A549 (cell line): Measurements from ENCODE around the gene TRERF1. TPM values are rescaled to one million over a fixed set of nuclear protein-coding genes. Genes with fewer than 3 reads are reported as not detected.
"Not testable (repeated sequence)": the region's sequence is repeated elsewhere in the genome, so short reads cannot be mapped to it uniquely, and the experiment has no call there.

Experiments used
- ATAC-seq, 2 experiments: fragments of 200-7000 bp in 1 of 2; fragments of >200 bp in 1 of 2; cut with Nextera tagmentation in 1 of 2; cut with Tn5 transposase in 1 of 2; 3 replicates each; pipeline versions ENCODE4 v1.8.0 to v1.9.1; 2018 to 2020; ENCODE audit warnings: mild to moderate bottlenecking in 1 of 2, moderate library complexity in 1 of 2
- CTCF ChIA-PET: fragments of 300-600 bp; sonication (Branson Sonifier 250); formaldehyde crosslinking; extraction: SDS; loops from one replicate; lab custom pipeline; 2021; ENCODE audit warnings: antibody characterized with exemption, inconsistent platforms; lab: Yijun Ruan, JAX
- POLR2A ChIA-PET: fragments of 350-600 bp; formaldehyde crosslinking; extraction: SDS; loops from one replicate; lab custom pipeline; 2021; ENCODE audit warnings: antibody characterized with exemption, inconsistent platforms; lab: Yijun Ruan, JAX
- DNase-seq, 2 experiments: peaks; one replicate each; pipeline versions ENCODE4 v3.0.0 to v3.0.0-alpha.2; 2011 to 2016; ENCODE audit warnings: low read depth in 1 of 2, low spot score in 1 of 2
- FAIRE-seq: peaks from 2 replicates; lab custom pipeline; 2011; peaks lifted over from hg19 to GRCh38; lab: Jason Lieb, UNC
- H3K27ac ChIP-seq, 2 experiments: fragments of >200 bp; sonication (Bioruptor Twin); formaldehyde crosslinking; 3 replicates each; pipeline ENCODE4 v1.5.1; 2016 to 2017
- H3K4me1 ChIP-seq: fragments of >200 bp; sonication (Bioruptor Twin); formaldehyde crosslinking; 3 replicates; pipeline ENCODE4 v1.6.1; 2016
- H3K4me2 ChIP-seq: fragments of >200 bp; sonication (Bioruptor Twin); formaldehyde crosslinking; 3 replicates; pipeline ENCODE4 v1.6.1; 2016
- H3K4me3 ChIP-seq: fragments of >200 bp; sonication (Bioruptor Twin); formaldehyde crosslinking; 3 replicates; pipeline ENCODE4 v1.5.1; 2016
- H3K9me3 ChIP-seq: fragments of >200 bp; sonication (Bioruptor Twin); formaldehyde crosslinking; 3 replicates; pipeline ENCODE4 v1.6.1; 2016
- ATOH8 ChIP-seq: fragments of 250-450 bp; sonication (Bioruptor Pico); IDR thresholded peaks from 2 replicates; pipeline ENCODE4 v1.5.0; 2020; ENCODE audit warnings: low read depth, mild to moderate bottlenecking, moderate library complexity
- BCL3 ChIP-seq: fragments of >200 bp; sonication (Bioruptor Twin); formaldehyde crosslinking; IDR thresholded peaks from 3 replicates; pipeline ENCODE4 v1.6.1; 2016
- CBX8 ChIP-seq: fragments of 200-600 bp; sonication (generic); IDR thresholded peaks from 2 replicates; pipeline ENCODE4 v1.6.1; 2016
- CEBPB ChIP-seq, 2 experiments: fragments of >200 bp in 1 of 2; sonication (Bioruptor Twin) in 1 of 2; formaldehyde crosslinking in 1 of 2; IDR thresholded peaks; 2 replicates each; pipeline ENCODE4 v1.6.1; 2012 to 2016
- CHD4 ChIP-seq: fragments of 200-600 bp; sonication (generic); IDR thresholded peaks from 2 replicates; pipeline ENCODE4 v1.6.1; 2016; ENCODE audit warnings: antibody characterized with exemption, mild to moderate bottlenecking, borderline replicate concordance
- E2F6 ChIP-seq: IDR thresholded peaks from 2 replicates; pipeline ENCODE4 v1.6.1; 2012; ENCODE audit warnings: low read depth, borderline replicate concordance
- EHMT2 ChIP-seq: fragments of 200-600 bp; sonication (generic); IDR thresholded peaks from 2 replicates; pipeline ENCODE4 v1.6.1; 2016; ENCODE audit warnings: antibody characterized with exemption, low read depth, mild to moderate bottlenecking, moderate library complexity
- ELK1 ChIP-seq: fragments of 150-350 bp; IDR thresholded peaks from 2 replicates; pipeline ENCODE4 v1.6.1; 2014; ENCODE audit warnings: low read depth, mild to moderate bottlenecking, low read length
- GATA3 ChIP-seq: IDR thresholded peaks from 2 replicates; pipeline ENCODE4 v1.6.1; 2012; ENCODE audit warnings: borderline replicate concordance
- HOXB5 ChIP-seq: fragments of 250-450 bp; sonication (Bioruptor Pico); IDR thresholded peaks from 2 replicates; pipeline ENCODE4 v1.5.0; 2020; ENCODE audit warnings: mild to moderate bottlenecking, moderate library complexity
- KDM1A ChIP-seq: fragments of 200-600 bp; sonication (generic); IDR thresholded peaks from 2 replicates; pipeline ENCODE4 v1.6.1; 2016; ENCODE audit warnings: low read depth, mild to moderate bottlenecking
- MAX ChIP-seq: IDR thresholded peaks from 2 replicates; pipeline ENCODE4 v1.6.1; 2012
- NFE2L2 ChIP-seq: fragments of 150-350 bp; conservative IDR thresholded peaks from 2 replicates; pipeline ENCODE4 v1.6.1; 2014; ENCODE audit warnings: low read length
- RARB ChIP-seq: fragments of 250-450 bp; sonication (Bioruptor Pico); IDR thresholded peaks from 2 replicates; pipeline ENCODE4 v1.8.0; 2021; ENCODE audit warnings: mild to moderate bottlenecking, moderate library complexity
- RNF2 ChIP-seq: fragments of 200-600 bp; sonication (generic); IDR thresholded peaks from 2 replicates; pipeline ENCODE4 v1.6.1; 2016; ENCODE audit warnings: low read depth, mild to moderate bottlenecking, antibody characterized with exemption, moderate library complexity, borderline replicate concordance
- SMC3 ChIP-seq: fragments of >200 bp; sonication (Bioruptor Twin); formaldehyde crosslinking; IDR thresholded peaks from 3 replicates; pipeline ENCODE4 v1.6.1; 2018; ENCODE audit warnings: inconsistent platforms
- USF2 ChIP-seq: fragments of 450-650 bp; IDR thresholded peaks from 2 replicates; pipeline ENCODE4 v1.6.1; 2014; ENCODE audit warnings: antibody characterized with exemption
- WGBS: methylation state at CpG from one replicate; pipeline ENCODE4 v1.1.6; 2017; ENCODE audit errors: missing lambda C conversion rate; 5-methylcytosine and 5-hydroxymethylcytosine counted together
- polyA plus RNA-seq, 4 experiments: library from polyadenylated mRNA; depleted of rRNA in 3 of 4; stranded (reverse); fragments of >200 nt; fragmentation: RNase III in 1 of 4; extraction: RNeasy Plus Mini Kit Qiagen cat#74134 plus additional on column Dnase treatment in 1 of 4; gene quantifications; 2 replicates in 3 of 4; 3 replicates in 1 of 4; pipeline ENCODE4 v1.2.3, GENCODE V29; 2011 to 2017

The TRERF1 gene
- polyA plus RNA-seq, 2 of the 4 experiments (the other 2 are of a cell fraction): 2.4 to 3.5 TPM

- 6% methylated on average over 5 of the region's 5 CpGs for WGBS
- peak overlapping the region; percentile 92 to 97 for H3K27ac ChIP-seq
- FAIRE-seq: no peak
- peak overlapping the region; percentile 97 for H3K4me2 ChIP-seq
- H3K4me3 ChIP-seq: peak overlapping the region; percentile 88
- ChIA-PET POLR2A (interaction anchor here (0.6 to 2.1 kb wide), 5 partner anchors 13 to 568 kb away, joined by 3 to 7 read pairs (median 3); no protein-coding TSS in a partner anchor), CTCF (interaction anchor here (1.2 to 5.8 kb wide), 4 partner anchors 13 to 331 kb away, joined by 5 to 62 read pairs (median 6); no protein-coding TSS in a partner anchor)
- TF ChIP-seq GATA3 (no peak), CHD4 (no peak)
- no peak for ATAC-seq
- no peak for DNase-seq
- no peaks in the 10 kb centered on the region for H3K9me3 ChIP-seq
- peaks cover 32% of the 10 kb centered on the region; the same call in 2 of the 3 replicates for H3K4me1 ChIP-seq
Measured at GRCh38 chr6:42217157-42217518, 234.6 kb downstream of the TRERF1 start.

GRCh38 chr6:42216495-42216894 lies 235.2 kb downstream of the TRERF1 start:
- H3K27ac ChIP-seq: peak overlapping the region; percentile 92 to 97
- H3K4me1 ChIP-seq: peaks cover 32% of the 10 kb centered on the region; the same call in 2 of the 3 replicates
- H3K9me3 ChIP-seq, ATAC-seq, FAIRE-seq, DNase-seq: not testable (repeated sequence)
- H3K4me3 ChIP-seq: peak overlapping the region; percentile 88
- peak overlapping the region; percentile 97 for H3K4me2 ChIP-seq
- CTCF ChIA-PET: interaction anchor here (1.2 to 5.8 kb wide), 7 partner anchors 9 to 331 kb away, joined by 5 to 62 read pairs (median 7); no protein-coding TSS in a partner anchor
- WGBS: 53% methylated on average over 17 of the region's 18 CpGs
- POLR2A ChIA-PET: interaction anchor here (0.9 to 2.1 kb wide), 3 partner anchors 14 to 331 kb away, joined by 3 to 7 read pairs (median 3); no protein-coding TSS in a partner anchor

GRCh38 chr6:42212442-42212841 lies 239.3 kb downstream of the TRERF1 start:
- 74% methylated on average over 3 of the region's 3 CpGs for WGBS
- no peak overlapping the region for H3K4me2 ChIP-seq
- POLR2A ChIA-PET: no interaction called here
- TF ChIP-seq USF2 (no peak), SMC3 (no peak), E2F6 (no peak), ATOH8 (CRISPR knock-in tag) (no peak), CBX8 (no peak), HOXB5 (no peak), CEBPB (IDR thresholded peaks at IDR 0.05) (no peak), RARB (CRISPR knock-in tag) (no peak), EHMT2 (no peak), CHD4 (no peak), KDM1A (no peak)
- no peak overlapping the region for H3K27ac ChIP-seq
- H3K9me3 ChIP-seq: no peaks in the 10 kb centered on the region
- H3K4me1 ChIP-seq: peaks cover 32% of the 10 kb centered on the region; the same call in 2 of the 3 replicates
- no peak overlapping the region for H3K4me3 ChIP-seq
- CTCF ChIA-PET: interaction anchor here (1.0 to 3.4 kb wide), 4 partner anchors 12 to 51 kb away, joined by 3 to 21 read pairs (median 6); partner anchors contain the start of gene GUCA1B
- ATAC-seq: no peak
- FAIRE-seq: no peak
- no peak for DNase-seq

GRCh38 chr6:42211726-42212125 lies 240.0 kb downstream of the TRERF1 start:
- no peak for DNase-seq
- WGBS: 94% methylated on average over 6 of the region's 6 CpGs
- Histone ChIP-seq H3K4me1 (peaks cover 32% of the 10 kb centered on the region; the same call in 2 of the 3 replicates), H3K27ac (no peak overlapping the region)
- CTCF ChIA-PET: interaction anchor here (1.5 to 2.5 kb wide), 2 partner anchors 11 to 45 kb away, joined by 3 to 9 read pairs; no protein-coding TSS in a partner anchor
- no peak for TF ChIP-seq CEBPB (IDR thresholded peaks at IDR 0.05)
- TF ChIP-seq, all 56 proteins: peak for 0
- FAIRE-seq (no peak), ATAC-seq (no peak)
- H3K9me3 ChIP-seq: no peaks in the 10 kb centered on the region
- POLR2A ChIA-PET: no interaction called here
- no peak overlapping the region for H3K4me3 ChIP-seq
- H3K4me2 ChIP-seq: no peak overlapping the region

GRCh38 chr6:42210551-42210950 lies 241.2 kb downstream of the TRERF1 start:
- Histone ChIP-seq H3K4me1 (peaks cover 23% of the 10 kb centered on the region), H3K4me3 (no peak overlapping the region), H3K27ac (0 out of 6 replicates have a peak overlapping the region, but pooled peaks of 1 of the 2 experiments have one; percentile 26), H3K9me3 (no peaks in the 10 kb centered on the region), H3K4me2 (no peak overlapping the region)
- no peak for FAIRE-seq
- no peak for ATAC-seq
- TF ChIP-seq BCL3 (no peak), NFE2L2 (no peak), MAX (no peak), ELK1 (no peak), RNF2 (no peak), HOXB5 (no peak)
- CTCF ChIA-PET: no interaction called here
- POLR2A ChIA-PET: no interaction called here
- no peak for DNase-seq
- WGBS: 78% methylated on average over 1 of the region's 1 CpG

- H3K9me3 ChIP-seq, H3K27ac ChIP-seq, DNase-seq, CTCF ChIA-PET, H3K4me2 ChIP-seq, ATAC-seq, FAIRE-seq, H3K4me3 ChIP-seq: not testable (repeated sequence)
- POLR2A ChIA-PET: interaction anchor here (0.7 kb wide), 1 partner anchor 24 kb away, joined by 3 read pairs; no protein-coding TSS in a partner anchor
- peaks cover 33% of the 10 kb centered on the region for H3K4me1 ChIP-seq
- 45% methylated on average over 2 of the region's 2 CpGs for WGBS
Measured at GRCh38 chr6:42207559-42207958, 244.2 kb downstream of the TRERF1 start.
